ENCODE measurements around the gene STRAP. TPM values are rescaled to one million over a fixed set of nuclear protein-coding genes. Genes with fewer than 3 reads are reported as not detected.
"Not testable (repeated sequence)": the region's sequence is repeated elsewhere in the genome, so short reads cannot be mapped to it uniquely, and the experiment has no call there.

STRAP gene
- total and polyA plus RNA-seq, 5 donors = 102 to 127 (median 109) TPM

DNA sequence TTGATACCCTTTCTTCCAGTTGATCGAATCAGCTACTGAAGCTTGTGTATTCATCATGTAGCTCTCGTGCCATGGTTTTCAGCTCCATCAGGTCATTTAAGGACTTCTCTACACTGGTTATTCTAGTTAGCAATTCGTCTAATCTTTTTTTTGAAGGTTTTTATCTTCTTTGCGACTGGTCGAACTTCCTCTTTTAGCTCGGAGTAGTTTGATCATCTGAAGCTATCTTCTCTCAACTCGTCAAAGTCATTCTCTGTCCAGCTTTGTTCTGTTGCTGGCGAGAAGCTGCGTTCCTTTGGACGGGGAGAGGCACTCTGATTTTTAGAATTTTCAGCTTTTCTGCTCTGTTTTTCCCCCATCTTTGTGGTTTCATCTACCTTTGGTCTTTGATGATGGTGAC is 66.3 kb downstream of the STRAP start:
- ATAC-seq; intact Hi-C loops (cut with DNase I); H3K4me1 ChIP-seq (ENCODE audit: control insufficient read depth, insufficient read depth, low read length); H3K27ac ChIP-seq (ENCODE audit: low read length); H3K9me3 ChIP-seq (ENCODE audit: control insufficient read depth, low read length); DNase-seq; H3K27me3 ChIP-seq (ENCODE audit: control insufficient read depth, insufficient read depth); H3K4me3 ChIP-seq (ENCODE audit: low read length): not testable (repeated sequence)
- 92% methylated on average over 10 of the region's 10 CpGs for WGBS

Other genes with a start within 250 kb of the STRAP start
- 10 to 100 TPM; 27.3 to 39.7 (median 32.8) TPM for gene EPS8, start 93.0 kb upstream of the STRAP start, total RNA-seq
- 18.6 TPM for gene EPS8, start 93.0 kb upstream of the STRAP start, polyA plus RNA-seq
- 10 to 100 TPM; 14.8 to 17.4 (median 16.6) TPM for gene DERA, start 28.9 kb downstream of the STRAP start, total RNA-seq
- gene DERA, start 28.9 kb downstream of the STRAP start, polyA plus RNA-seq = 15.9 TPM

Measured in right cardiac atrium (tissue), 5 donors.